GM19025 (cell line): ENCODE measurements around the gene MORC2.

ENCODE experiments used
- ATAC-seq: cut with Tn5 transposase; IDR thresholded peaks from one replicate; pipeline ENCODE4 v1.9.1; 2021; ENCODE audit warnings: mild to moderate bottlenecking, low read depth, moderate library complexity; ENCODE audit not compliant: unreplicated experiment

The MORC2 gene

DNA sequence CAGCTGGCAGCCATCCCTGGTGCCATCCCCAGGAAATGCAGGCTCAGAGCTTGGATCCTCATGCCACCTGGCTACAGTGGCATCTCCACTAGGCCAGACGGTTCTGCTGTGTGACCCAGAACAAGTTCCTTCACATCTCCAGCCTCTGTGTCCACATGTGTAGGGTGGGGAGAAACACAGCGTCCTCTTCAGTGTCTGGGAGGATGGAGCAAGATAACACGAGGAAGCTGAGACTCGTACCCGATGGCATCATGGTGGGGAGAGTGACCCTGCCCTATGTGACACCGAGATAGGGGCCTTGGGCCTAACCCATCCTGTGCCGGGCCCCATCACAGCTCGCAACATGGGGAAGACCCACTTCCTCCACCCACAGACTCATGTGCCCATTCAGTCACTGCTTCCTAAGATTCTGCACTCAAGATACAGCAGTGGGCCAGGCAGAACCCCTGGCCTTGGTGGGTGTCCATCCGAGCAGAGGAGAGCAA lies 78.5 kb downstream of the MORC2 start:
- ATAC-seq: no peak

DNA sequence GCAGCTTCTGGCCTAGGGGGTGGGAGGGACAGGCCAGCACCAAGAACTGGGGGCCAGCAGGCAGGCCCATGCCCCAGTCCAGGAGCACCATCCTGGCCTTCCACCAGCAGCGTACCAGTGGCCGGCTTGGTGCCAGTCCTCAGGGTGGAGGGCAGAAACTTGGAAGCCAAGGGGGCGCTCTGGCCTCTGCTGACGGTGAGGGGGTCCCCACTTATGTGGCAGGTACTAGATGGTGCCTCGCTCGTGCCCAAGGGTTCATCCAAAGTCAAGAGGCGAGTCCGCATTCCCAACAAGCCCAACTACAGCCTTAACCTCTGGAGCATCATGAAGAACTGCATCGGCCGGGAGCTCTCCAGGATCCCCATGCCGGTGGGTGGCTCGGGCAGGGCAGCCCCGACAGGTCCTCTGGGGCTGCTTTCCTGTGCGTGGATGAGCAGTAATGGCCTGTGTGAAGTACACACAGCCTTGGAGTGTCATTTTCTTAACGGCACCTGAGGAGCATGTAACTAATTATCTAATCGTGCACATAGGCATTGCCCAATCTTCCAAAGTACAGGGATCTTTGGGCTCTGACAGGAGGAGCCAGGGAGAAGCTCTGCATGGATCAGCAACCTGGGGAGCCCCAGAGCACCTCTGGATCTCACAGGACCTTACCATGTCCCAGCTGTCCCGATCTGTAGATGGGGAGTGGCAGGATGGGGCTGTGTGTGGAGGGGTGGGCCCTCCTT lies 79.1 kb downstream of the MORC2 start:
- no peak for ATAC-seq

DNA sequence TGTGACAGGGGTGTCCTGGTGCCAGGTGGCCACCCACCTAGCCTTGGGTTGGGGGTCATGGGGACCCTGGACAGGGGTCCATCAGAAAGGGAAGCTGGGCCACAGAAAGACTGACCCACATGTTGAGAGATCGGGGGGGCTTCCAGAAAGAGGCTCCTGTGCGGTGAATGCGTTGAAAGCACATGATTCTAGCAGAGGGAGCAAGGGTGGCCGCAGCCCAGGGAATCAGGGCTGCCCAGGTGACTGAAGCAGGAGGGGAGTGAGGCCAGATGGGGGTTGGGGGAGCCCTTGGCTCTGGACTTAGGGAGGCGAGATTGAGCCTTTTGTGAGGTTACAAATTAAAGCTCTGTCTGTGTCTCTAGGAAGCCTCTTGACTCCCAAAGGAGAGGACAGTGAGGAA lies 80.7 kb downstream of the MORC2 start:
- no peak for ATAC-seq

DNA sequence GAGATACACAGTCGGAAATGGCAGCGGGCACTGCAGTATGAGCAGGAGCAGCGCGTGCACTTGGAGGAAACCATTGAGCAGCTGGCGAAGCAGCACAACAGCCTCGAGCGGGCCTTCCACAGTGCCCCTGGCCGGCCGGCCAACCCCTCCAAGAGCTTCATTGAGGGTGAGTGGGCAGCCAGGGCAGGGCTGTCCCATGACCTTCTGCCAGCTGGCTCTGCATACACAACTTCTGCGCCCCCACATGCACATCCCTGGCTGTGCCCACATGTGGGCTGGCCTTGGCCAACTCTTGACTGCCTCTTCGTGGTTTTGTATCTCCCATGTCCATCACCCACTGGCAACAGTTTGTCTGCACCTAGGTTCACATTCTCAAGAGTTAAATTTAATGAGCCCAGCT lies 81.1 kb downstream of the MORC2 start:
- no peak for ATAC-seq

DNA sequence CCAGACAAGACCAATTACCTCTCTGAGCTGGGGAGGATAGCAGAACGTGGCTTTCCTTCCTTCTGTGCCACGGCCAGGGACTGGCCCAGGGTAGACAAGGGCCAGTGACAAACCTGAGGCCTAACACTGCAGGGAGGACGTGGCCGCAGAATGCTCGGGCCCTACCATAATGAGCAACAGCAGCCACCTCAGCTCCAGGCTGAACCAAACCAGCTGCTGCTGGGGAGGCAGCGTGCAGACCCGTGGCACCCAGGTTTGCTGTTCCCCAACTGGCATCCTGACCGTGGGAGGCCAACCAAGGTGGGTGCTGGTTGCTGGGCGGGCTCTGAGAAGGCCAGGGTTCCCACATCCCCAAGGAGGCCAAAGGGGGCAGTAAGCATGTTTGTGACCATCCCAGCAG lies 83.0 kb downstream of the MORC2 start:
- ATAC-seq: no peak

DNA sequence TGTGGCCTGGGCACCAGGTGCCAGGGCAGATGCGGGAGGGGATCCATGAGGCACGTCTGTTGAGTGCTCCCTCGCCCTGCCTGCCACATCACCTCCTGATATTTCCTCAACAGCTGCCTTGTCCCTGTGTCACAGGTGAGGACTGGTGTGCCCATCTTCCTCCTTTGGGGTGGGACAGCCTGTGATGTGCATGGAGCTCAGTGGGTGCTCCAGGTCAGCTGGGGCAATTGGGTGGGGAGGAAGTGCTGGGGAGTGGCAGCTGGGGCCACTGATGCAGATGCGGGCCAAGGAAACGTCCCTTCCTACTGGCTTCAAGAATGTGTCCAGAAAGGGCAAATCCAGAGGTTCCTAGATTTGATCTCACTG lies 83.6 kb downstream of the MORC2 start:
- no peak for ATAC-seq

DNA sequence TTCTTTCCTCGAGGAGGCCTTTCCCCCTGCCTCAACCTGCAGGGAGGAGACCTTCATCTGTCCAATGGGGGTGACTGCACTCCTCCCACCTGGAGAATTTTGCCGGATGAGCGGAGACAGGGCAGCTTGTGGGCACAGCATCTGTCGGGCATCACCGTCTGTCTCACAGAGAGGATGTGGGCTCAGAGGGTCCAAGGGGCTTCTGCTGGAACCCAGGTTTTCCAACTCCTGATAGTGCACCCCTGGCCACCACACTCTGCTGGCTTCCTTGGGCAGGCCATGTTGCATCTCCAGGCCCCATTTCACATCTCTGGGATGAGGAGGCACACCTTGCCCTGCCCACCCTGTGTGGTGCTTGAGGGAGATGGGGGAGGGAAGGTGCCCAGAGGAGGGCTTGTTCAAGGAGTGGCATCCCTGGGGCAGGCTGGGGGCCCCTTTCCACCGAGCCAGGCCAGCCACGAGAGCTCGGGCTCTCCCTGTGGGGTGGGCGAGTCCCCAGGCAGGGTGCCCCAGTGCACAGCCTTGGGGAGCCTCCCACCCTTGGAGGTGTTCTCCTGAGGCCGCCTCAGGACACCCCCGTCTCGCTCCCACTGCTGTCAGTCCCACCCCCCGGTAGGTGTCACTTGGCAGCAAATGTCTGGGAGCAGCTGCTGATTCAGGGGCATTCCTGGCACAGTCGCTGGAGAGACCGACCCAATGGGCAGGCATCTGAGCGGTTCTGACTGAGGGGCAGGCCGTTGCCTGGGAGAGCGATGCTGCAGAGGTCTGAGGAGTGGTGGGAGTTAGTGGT lies 84.2 kb downstream of the MORC2 start:
- no peak for ATAC-seq

DNA sequence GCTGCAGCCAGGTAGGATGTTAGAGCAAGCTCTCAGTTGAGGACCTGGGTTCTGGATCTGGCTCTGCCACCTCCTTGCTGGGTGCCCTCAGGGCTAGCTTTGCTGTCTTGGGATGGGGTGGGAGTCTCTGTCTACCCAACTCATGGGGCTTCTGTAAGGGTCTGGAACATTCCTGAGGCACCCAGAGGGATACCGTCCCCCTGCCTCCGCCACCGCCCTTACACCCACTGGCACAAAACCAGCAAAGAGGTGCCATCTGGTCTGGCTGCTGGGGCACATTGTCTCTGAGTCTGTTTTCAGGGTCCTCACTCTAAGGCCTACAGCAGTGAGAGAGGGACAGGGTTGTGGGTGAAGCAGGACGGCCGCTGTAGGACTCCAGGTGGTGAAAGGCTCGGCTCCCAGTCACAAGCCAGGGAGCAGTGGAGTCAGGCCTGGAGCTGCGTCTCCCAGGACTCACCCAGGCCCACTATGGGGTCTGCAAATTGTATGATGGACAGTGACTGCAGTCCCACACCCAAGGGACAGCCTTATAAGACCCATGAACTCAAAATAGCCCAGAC lies 84.9 kb downstream of the MORC2 start:
- no peak for ATAC-seq

DNA sequence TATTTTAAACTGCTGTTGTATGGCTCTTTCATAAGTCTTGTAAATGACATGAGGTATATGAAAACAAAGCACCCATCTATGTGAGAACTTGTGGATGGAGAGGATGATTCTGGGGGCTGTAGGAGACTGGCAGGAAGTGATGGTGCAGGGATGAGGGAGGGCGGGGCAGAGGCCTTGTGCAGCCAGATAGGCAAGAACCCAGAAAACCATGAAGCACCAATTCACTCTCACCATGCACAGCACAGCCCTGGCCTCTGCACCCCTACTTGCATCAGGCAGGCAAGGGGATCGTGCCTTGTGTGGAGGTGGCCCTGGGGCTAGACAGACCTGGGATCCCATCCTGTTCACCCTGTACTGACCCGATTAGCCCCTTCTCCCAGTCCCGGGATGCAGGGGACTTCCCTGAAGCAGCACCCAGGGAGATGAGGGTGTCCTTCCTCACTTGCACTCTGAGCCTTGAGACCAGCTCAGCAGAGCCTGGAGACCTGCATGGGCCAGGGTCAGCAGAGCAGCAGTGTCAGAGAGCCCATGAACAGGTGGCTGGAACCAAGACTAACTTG lies 85.5 kb downstream of the MORC2 start:
- no peak for ATAC-seq

DNA sequence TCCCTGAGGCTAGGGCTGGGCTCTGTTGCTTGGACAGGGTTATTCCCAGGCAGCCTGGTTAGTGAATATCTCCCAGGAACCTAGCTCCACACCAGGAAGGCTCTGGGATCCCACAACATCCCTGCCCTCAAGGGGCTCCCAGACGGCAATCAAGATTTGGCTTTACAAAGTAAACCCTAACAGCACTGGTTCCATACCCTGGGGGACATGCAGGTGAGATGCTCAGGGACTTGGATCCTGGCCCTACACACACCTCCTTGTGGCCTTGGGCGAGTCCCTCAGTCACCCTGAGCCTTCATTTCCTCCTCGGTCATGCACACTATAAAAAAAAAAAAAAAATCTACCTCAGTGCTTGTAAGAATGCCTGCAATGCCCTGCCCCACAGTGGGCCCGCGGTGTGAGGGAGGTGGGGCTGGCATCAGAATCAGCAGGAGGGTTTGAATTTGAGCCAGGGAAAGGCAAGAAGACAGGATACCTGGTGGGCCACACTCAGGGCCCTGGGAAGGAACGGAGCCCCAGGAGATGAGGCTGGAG lies 86.3 kb downstream of the MORC2 start:
- no peak for ATAC-seq

DNA sequence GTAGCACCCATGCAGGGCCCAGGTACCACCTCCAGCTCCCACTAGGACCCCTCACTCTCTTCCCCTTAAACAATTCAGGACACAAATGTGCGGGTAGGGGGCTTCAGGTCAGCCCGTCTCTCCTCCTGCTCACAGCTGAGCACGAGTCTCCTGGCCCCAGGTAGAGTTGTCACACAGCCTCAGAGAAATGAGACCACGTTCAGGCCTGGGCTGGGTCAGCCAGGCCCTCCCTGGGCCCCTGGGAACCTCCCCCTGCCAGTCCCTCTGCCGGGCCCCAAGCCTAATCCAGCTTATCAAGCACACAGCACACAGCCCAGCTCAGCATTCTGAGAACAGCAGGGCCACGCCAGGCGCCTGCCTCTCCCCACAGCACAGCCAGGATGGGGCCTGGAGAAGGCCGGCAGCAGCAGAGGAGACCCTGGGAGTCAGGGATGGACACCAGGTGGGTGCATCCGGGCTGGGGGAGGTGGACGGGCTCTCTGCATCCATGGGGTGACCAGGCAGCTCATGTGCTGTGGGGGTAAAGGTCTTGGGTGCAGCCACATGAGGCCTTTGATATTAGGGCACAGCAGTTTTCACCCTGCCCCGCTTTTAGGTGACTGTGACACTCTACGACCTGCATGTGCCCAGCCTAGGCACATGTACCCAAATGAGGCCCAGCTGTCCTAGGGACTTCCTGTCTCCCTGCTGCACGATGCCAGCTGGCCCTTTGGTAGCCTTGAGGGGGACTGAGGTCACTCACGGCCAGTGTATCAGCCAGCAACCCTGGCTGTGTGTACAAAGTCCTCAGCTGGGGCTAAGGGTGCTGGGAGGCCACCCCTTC lies 87.0 kb downstream of the MORC2 start:
- no peak for ATAC-seq

DNA sequence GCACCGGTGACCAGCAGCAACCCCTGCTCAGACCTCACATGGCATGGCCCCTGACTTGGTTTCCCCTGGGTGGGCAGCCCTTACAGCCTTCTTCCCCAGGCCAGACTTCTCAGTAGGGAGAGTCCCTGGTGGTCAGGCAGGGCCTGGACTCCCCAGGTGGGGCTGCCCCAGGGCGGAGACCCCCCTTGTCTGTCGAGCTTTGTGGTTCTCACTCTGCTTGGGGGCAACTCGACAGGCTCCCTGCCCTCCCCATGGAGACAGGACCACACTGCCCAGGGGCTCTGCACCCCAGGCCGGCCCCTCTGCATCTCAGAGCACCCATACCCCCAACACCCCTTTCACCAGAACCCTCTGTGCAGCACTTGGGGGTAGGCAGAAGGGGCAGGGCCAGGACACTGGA lies 87.7 kb downstream of the MORC2 start:
- no peak for ATAC-seq

DNA sequence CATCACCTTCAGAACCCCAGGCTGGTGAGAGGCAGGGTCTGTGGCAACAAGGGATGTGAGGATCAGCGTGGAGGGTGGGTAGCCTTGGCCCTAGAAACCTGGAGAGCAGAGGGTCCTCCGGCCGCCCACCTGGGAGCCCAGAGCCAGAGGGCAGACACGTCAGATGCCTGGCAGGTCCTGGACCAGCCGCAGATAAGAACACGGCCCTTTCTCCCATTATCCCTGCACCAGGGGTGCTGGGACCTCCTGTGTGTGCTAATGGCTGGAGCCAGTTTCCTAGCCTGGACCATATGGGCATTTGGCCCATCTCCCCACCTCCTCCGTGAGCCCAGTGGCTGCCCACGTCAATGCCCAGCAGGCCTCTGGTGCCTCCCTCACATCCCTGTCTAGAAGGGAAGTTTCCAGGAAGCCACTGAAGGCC lies 88.4 kb downstream of the MORC2 start:
- ATAC-seq: no peak

DNA sequence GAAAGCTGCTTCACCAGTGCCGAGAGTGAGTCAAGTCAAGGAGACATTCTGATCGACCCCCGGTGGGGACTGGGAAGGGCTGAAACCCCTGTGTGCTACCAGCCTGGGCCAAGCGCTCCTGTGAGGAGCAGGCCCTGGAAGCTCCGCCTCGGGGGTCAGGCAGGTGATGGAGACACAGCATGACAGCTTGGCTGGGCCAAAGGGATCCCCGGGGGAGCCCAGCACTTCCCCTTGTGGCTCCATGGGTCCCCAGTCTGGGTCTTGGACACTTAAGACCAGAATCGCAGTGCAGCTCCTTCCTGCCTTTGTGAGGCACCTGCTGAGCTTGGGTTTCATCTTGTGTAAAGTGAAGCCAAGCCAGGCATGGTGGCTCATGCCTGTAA lies 89.2 kb downstream of the MORC2 start:
- ATAC-seq: no peak

DNA sequence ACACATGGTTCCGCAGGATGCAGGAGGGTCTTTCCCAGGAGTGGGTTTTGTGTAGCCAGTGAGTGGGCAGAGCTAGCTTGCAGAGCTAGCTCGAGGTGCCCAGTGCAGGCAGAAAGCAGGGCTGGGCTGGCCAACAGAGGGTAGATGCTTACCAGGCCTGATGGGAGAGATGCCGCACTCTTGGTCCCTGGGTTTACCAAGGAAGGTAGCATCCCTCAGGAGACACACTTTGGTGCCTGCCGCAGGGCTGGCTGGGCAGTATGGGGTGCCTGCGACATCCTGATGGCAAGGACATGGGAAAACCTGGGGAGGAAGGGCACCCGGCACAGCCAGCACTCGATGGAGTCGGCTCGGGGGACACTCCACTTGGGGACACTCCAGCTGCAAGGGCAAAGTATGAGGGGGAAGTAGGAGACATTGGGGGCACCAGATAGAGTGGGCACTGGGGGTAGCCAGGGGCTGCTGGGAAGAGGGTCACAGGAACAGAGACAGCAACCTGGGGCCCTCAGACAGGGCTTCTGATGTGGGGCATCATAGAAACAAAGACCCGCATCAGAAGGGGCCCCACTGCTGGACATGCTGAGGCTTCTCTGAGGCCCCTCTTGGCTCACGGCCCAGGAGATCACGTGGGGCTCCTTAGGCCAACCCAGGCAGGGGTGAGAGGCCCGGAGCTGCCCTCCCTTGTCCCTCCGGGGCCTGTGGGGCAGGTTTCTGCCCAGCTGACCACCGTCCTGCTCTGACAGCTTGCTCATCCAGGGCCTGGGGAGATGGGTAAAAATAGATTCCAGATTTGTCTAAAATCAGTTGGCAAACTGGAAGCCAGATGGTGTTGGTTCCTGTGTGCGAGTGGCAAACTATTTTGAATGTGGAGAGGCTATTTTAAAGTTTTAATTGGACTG lies 89.8 kb downstream of the MORC2 start:
- no peak for ATAC-seq

DNA sequence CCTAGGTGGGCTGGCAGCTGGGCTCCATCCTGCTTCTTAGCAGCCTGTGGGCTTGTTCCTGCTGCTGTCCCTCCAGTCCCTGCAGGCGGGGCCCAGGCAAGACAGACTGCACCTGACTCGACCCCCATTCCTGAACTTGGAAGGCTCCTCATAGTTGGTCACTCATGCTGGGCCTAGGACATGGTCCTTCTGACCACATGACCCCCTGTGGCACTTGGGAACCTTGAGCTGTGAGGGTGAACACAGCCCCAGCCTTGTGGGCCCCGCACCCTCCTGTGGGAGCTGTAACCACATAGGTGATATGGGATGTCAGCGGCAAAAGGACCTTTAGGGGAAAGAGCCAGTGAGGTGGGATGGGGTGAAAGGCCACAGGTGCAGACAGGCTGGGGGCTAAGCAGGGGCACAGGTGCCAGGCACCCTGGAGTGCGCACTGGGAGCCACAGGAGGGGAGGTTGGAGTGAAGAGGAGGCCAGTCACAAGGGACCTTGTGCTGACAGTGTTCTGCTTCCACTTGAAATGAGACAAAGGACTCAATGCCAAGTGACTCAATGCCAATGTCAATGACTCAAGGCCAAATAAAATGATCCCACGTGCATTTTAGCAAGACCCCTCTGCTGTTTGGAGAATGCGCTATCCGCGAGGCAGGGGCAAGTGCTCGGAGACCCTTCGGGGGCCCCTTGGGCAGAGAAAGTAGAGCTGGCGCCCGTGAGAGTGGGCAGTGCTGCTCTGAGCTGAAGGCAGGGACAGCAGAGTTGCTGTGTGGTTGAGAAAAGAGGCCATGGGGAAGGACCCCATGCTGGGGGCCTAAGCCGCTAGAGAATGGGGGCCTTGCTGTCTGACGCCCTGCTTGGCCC lies 90.7 kb downstream of the MORC2 start:
- no peak for ATAC-seq

DNA sequence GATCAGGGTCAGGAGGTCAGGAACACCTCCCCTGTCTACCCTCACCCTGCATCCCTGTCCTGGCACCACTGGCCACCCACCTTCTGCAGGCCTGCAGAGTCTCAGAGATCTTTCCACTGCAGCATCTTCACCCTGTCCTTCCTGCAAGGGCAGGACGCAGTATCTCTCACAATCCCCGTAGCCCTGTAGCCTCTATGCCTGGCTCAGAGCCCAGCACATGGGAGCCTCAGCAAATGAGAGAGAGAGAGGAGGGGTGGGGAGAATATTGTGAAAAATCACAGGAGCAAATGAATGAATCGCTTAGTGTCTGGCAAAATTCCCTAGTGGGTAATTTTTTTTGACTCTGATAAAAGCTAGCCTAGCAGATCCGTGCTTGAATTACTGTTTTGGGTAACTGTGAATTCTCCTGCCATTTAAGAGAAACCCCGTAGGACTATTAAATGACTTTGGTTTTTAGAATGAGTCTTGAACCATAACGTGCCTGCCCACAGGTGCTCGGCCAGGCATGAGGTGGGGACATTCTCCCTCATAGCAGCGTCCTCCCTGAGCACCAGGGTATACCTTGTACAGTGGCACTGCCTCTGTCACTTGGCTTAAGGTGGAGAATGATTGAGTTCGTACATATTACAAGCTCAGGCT lies 91.5 kb downstream of the MORC2 start:
- ATAC-seq: no peak

DNA sequence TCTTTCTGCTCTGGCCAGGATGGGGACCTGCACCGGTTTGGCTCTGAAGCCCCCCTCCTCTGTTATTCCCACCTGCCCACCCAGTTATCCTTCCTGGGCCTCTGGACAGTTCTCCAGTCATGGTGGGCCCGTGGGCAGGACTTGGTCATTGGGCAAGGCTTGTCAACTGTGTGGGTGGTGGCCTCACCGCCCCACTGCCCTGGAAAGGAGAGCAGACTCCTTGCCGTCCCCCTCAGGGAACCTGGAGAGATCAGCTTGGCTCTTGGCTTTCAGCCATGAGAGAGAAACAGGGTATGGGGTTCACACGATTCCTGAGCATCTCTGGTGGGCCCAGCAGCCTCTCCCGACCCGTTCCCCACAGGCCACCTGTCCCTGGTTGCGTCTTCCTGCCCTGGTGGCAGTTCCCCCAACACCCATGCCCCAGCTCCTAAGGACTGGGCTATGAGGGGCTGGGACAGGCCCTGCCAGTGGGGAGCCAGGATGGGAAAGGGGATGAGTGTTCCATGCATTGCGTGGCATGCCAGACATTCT lies 92.3 kb downstream of the MORC2 start:
- no peak for ATAC-seq
